SJCRH30 (cell line): ENCODE measurements around the gene UGGT1. TPM values are rescaled to one million over a fixed set of nuclear protein-coding genes. Genes with fewer than 3 reads are reported as not detected.
"Not testable (repeated sequence)": the region's sequence is repeated elsewhere in the genome, so short reads cannot be mapped to it uniquely, and the experiment has no call there.

ENCODE experiments used
- DNase-seq, 2 experiments: peaks; one replicate each; pipeline ENCODE4 v3.0.0-alpha.2; 2015 to 2020
- H3K27ac ChIP-seq: fragments of 250-450 bp; sonication (Bioruptor Pico); 2 replicates; pipeline ENCODE4 v1.5.1; 2020; ENCODE audit warnings: mild to moderate bottlenecking, moderate library complexity
- H3K27me3 ChIP-seq: fragments of 250-450 bp; sonication (Bioruptor Pico); 2 replicates; pipeline ENCODE4 v1.5.1; 2020; ENCODE audit warnings: mild to moderate bottlenecking, moderate library complexity
- H3K36me3 ChIP-seq: fragments of 250-450 bp; sonication (Bioruptor Pico); 2 replicates; pipeline ENCODE4 v1.5.1; 2020; ENCODE audit warnings: mild to moderate bottlenecking, moderate library complexity
- H3K4me1 ChIP-seq: fragments of 250-450 bp; sonication (Bioruptor Pico); 2 replicates; pipeline ENCODE4 v1.5.1; 2020; ENCODE audit warnings: mild to moderate bottlenecking, moderate library complexity
- H3K4me3 ChIP-seq: fragments of 250-450 bp; sonication (Bioruptor Pico); 2 replicates; pipeline ENCODE4 v1.5.1; 2020; ENCODE audit warnings: mild to moderate bottlenecking, moderate library complexity
- H3K9me3 ChIP-seq: fragments of 250-450 bp; sonication (Bioruptor Pico); replicated peaks from 2 replicates; pipeline ENCODE4 v1.5.1; 2020; ENCODE audit warnings: mild to moderate bottlenecking, moderate library complexity
- total RNA-seq: library from RNA; depleted of rRNA; stranded (reverse); fragments of >200 nt; shearing (Covaris generic); gene quantifications from 2 replicates; pipeline ENCODE4 v1.2.3, GENCODE V29; 2014

The UGGT1 gene
- total RNA-seq, 1 experiment from 2014 or later, result 51.1 TPM

DNA sequence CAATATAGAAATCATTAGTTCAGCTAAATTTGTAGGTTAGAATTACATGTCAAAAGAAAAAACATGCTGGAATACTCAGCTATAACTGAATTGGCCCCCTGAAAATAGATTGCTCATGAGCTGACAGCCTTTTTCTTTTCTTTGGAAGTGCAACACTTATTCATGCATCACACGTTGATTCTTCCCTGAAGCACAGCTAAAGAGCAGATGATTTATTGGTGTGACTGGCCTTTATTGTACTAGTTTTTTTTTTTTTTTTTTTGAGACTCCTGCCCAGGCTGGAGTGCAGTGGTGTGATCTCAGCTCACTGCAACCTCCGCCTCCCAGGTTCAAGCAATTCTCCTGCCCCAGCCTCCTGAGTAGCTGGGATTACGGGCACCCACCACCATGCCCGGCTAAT is 83.1 kb downstream of the UGGT1 start:
- H3K36me3 ChIP-seq, result peaks cover 72% of the 10 kb centered on the region
- H3K9me3 ChIP-seq, H3K27ac ChIP-seq, H3K4me3 ChIP-seq, H3K27me3 ChIP-seq, H3K4me1 ChIP-seq, DNase-seq: not testable (repeated sequence)

DNA sequence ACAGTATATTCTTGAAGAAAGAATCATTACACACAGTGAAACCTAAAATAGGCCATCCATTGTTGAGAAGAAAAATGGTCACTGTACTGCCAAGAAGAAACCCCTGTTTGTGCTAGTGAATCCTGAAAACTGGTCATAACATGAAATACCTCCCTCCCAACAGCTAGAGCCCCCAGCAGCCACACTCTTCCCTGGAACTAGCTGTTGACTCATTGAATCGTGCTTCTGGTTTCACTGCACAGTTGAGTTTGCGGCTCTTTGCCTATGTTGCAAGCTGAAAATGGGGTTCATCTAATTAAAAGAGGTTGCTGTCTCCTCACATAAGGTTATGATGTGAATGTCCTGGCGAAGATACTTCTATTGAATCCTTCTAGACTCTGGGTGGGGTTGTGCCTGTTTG is 86.3 kb downstream of the UGGT1 start:
- H3K9me3 ChIP-seq, result no peaks in the 10 kb centered on the region
- H3K4me1 ChIP-seq, result peaks cover 7% of the 10 kb centered on the region; the same call in 1 of the 2 replicates
- H3K27ac ChIP-seq, result no peak overlapping the region
- no peak overlapping the region for H3K4me3 ChIP-seq
- no peak for DNase-seq
- H3K27me3 ChIP-seq, result no peaks in the 10 kb centered on the region
- H3K36me3 ChIP-seq, result peaks cover 60% of the 10 kb centered on the region

DNA sequence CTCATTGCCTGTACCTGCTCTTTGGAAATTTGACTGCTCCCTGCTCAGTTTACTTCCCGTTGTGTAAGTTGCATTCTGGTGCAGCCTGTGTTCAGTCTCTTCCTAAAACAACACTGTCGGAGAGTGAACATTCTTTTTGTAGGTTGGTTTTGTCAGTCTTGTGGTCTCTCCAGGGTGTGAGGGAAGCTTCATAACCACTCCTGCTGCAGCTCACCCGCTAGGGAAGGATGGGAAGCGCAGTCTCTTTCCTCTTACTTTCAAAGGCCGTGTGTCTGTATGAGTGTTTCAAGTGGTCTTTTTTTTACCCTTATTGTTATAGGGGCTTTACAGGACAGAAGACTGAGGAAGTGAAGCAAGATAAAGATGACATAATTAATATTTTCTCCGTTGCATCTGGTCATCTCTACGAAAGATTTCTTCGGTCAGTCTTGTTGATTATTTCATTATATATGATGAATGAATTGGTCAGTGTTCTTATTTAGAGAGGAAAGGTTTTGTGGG is 87.2 kb downstream of the UGGT1 start:
- no peak for DNase-seq
- H3K36me3 ChIP-seq, result peaks cover 52% of the 10 kb centered on the region
- H3K4me1 ChIP-seq, result peaks cover 7% of the 10 kb centered on the region; the same call in 1 of the 2 replicates
- H3K27ac ChIP-seq, result no peak overlapping the region
- no peak overlapping the region for H3K4me3 ChIP-seq
- H3K9me3 ChIP-seq, result no peaks in the 10 kb centered on the region
- H3K27me3 ChIP-seq, result no peaks in the 10 kb centered on the region

DNA sequence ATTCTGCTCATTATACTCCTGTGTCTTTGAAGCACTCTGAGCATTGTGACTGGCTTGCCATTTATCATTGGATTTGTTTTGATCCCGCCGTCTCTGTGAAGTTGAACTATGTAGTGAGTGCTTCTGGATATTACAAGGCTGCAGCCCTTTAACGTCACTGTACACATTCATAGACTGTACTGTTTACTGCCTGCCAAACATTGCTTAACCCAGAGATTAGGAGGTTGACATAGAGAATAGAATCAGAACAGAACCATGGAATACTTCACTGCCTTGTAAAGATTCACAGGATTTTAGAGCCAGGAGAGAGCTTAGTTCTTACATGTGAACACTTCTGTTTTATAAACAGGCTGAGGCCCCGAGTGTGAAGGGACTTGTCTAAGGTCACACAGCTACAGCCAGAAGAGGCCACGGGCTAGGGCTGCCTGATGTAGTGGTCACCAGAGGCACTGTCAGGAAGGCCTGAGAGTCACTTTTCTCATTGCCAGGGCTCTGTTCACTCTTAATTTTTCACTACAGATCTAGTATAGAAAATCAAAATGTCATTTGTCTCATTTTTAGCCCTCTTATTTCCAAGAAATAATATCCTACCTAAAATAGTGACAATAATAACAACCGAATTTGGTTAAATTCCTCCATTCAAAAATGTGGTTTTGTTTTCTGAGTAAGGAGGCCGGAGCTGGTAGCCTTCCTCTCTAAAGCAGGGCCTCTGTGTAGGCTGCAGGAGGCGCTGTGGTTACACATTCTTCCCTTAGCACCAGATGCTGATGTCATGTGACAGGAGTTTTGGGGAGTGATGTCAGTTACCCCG is 87.9 kb downstream of the UGGT1 start:
- peak; percentile 62 to 80 for DNase-seq
- H3K4me3 ChIP-seq, result no peak overlapping the region
- H3K9me3 ChIP-seq, result no peaks in the 10 kb centered on the region
- H3K27ac ChIP-seq, result no peak overlapping the region
- H3K36me3 ChIP-seq, result peaks cover 48% of the 10 kb centered on the region
- H3K27me3 ChIP-seq, result no peaks in the 10 kb centered on the region
- H3K4me1 ChIP-seq, result peaks cover 7% of the 10 kb centered on the region; the same call in 1 of the 2 replicates

DNA sequence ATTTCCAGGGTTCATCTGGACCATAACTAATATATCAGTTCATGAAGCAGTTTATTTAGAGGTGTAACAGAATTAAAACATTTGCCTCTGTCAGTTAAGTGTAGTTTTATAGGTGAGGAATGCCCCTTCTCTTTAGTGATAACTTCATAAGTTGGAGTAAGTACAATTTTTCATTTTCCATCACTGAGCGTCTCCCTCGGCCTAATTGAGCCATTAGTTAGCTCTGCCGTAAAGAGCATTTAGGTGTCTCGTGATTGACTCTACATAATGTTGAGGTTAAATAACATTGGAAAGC is 88.4 kb downstream of the UGGT1 start:
- H3K27ac ChIP-seq, result no peak overlapping the region
- no peaks in the 10 kb centered on the region for H3K27me3 ChIP-seq
- H3K4me3 ChIP-seq, result no peak overlapping the region
- peaks cover 7% of the 10 kb centered on the region; the same call in 1 of the 2 replicates for H3K4me1 ChIP-seq
- peaks cover 49% of the 10 kb centered on the region for H3K36me3 ChIP-seq
- no peak for DNase-seq
- H3K9me3 ChIP-seq, result no peaks in the 10 kb centered on the region

DNA sequence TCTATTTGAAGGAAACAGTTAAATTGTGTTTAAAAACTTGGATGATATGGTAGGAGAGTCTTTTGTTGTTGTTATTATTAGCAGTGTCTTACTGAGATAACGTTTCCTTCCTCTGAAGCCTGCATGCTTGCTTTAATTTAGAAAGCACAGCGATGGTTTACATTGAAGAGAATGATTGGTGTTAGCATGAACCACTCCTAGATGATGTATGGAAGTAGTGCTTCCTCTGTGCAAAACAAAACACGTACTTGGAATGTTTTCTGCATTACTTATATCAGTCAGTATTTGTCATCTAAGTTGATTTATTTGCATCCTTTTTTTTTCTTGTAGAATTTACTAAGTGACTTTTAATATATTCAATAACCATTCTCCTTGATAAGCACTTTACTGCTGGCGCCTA is 89.0 kb downstream of the UGGT1 start:
- H3K36me3 ChIP-seq, result peaks cover 47% of the 10 kb centered on the region
- DNase-seq, result no peak

DNA sequence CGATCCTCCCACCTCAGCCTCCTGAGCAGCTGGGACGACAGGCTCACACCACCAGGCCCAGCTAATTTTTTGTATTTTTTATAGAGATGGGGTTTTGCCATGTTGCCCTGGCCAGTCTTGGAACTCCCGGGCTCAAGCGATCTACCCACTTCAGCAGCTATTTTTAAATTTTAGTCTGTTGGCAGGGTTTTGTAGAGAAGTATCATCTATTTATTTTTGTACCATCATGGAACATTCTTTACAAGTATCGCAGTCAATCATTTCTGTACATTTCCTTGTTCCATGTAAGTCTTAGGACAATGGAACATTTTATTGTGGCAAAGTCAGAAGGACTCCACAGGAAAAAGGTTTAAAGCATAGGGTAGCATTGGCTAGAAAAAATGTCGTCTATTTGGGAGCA is 94.6 kb downstream of the UGGT1 start:
- Histone ChIP-seq H3K36me3 (peaks cover 47% of the 10 kb centered on the region), H3K4me1 (no peaks in the 10 kb centered on the region; the same call in 1 of the 2 replicates), H3K27ac (no peak overlapping the region), H3K9me3 (no peaks in the 10 kb centered on the region), H3K27me3 (no peaks in the 10 kb centered on the region), H3K4me3 (no peak overlapping the region)
- DNase-seq, result no peak

More for the DNA sequence above, 89.0 kb downstream of the UGGT1 start:
- H3K4me1 ChIP-seq, result peaks cover 7% of the 10 kb centered on the region; the same call in 1 of the 2 replicates
- no peaks in the 10 kb centered on the region for H3K9me3 ChIP-seq
- no peaks in the 10 kb centered on the region for H3K27me3 ChIP-seq
- no peak overlapping the region for H3K27ac ChIP-seq
- no peak overlapping the region for H3K4me3 ChIP-seq

DNA sequence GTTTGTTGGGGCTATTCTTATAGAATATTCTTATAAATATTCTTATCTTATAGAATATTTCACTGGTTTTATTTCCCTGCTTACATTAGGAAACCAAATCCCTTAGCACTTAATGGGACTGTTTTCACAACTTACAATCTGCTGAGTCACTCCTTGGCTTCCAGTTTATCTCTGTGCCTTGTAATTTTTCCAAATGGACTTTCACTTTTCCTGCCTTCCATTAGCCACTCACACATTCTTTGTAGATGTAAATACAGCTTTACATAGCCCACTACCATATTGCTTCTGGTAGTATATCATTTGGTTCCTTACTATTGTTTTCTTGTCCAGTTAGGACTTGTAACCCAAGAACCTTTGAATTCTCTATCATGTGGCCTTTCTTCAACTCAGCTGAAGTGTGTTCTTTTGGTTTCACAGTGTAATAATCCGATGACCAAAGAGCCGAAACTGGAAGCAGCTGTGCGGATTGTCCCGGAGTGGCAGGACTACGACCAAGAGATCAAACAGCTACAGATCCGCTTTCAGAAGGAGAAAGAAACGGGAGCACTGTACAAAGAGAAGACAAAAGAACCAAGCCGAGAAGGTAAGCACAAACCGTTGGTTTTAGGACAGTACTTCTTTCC is 96.1 kb downstream of the UGGT1 start:
- Histone ChIP-seq H3K4me1 (no peaks in the 10 kb centered on the region; the same call in 1 of the 2 replicates), H3K36me3 (peaks cover 50% of the 10 kb centered on the region), H3K27ac (no peak overlapping the region; the same call in 1 of the 2 replicates), H3K9me3 (no peaks in the 10 kb centered on the region), H3K27me3 (no peaks in the 10 kb centered on the region), H3K4me3 (no peak overlapping the region)
- DNase-seq, result peak in 1 of 2 experiments; percentile 9

DNA sequence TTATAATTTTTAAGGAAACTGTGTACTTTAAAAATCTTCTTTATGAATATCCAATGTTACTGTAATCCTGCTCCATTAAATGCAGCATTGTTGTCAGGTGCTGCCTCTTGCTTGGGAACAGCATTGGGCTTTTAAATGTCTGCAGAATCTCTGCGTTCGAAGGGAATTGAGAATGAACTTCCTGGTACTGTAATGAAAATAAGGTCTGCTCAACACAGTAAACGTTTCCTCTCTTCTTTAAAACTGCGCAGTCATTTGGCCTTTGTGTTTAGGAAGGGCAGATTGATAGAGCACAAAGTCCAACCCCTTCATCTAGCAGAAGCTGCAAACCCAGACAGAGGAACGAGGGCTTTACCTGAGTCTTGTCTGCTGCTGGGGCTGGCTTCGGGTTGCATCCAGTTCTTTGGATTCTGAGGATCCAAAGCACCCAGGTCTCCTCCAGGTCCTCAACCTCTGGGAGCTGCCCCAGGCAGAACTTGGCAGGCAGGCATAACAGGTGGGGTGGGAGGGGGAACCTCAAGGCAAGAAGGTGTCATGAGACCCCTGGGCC is 104.5 kb downstream of the UGGT1 start:
- Histone ChIP-seq H3K27me3 (no peaks in the 10 kb centered on the region), H3K9me3 (no peaks in the 10 kb centered on the region), H3K36me3 (peaks cover 6% of the 10 kb centered on the region; the same call in 1 of the 2 replicates), H3K4me3 (no peak overlapping the region), H3K4me1 (peaks cover 8% of the 10 kb centered on the region), H3K27ac (no peak overlapping the region)
- no peak for DNase-seq

DNA sequence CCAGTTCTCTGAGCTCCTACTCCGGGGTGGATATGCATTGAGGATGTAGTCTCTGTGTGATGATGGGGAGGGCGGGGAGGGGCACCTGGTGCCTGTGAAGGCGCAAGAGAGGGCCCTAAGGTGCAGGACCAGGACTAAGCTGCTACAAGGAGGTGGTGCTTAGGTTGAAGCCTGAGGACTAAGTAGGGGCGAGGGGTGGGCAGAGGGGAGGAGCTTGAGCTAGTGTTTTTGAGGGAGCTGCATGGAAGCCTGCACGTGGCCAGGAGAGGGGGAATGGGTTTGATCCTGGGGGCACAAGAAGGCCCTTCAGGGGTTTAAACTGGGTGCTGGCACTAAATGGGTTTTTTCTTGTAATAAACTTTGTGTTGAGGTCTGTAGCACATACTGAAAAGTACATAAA is 105.0 kb downstream of the UGGT1 start:
- H3K4me1 ChIP-seq, result peaks cover 8% of the 10 kb centered on the region
- H3K36me3 ChIP-seq, result peaks cover 6% of the 10 kb centered on the region; the same call in 1 of the 2 replicates
- H3K9me3 ChIP-seq, result no peaks in the 10 kb centered on the region
- no peak for DNase-seq
- no peak overlapping the region for H3K27ac ChIP-seq
- H3K4me3 ChIP-seq, result no peak overlapping the region
- H3K27me3 ChIP-seq, result no peaks in the 10 kb centered on the region

DNA sequence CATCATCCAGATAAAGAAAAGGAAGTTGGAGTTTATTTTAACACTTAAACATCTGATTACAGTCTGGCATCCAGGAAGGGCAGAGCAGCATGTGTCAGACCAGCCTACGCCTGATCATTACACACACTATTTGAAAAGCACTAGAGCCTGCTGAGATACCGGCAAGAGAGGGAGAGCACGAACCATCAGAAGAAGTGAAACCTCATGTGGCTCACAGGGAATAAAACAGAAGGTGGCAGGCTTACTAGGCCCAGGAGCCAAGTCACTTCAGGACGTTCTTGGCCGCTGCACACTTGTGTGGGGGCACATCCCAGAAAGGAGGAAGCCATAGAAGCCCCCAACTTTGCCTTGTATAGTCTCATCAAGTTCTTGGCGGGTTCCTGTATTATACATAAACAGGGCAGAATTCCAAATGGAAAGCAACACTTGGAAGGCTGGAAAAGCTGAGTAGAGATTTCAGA is 105.5 kb downstream of the UGGT1 start:
- H3K36me3 ChIP-seq, result peaks cover 1% of the 10 kb centered on the region; the same call in 1 of the 2 replicates
- DNase-seq, result no peak
- no peaks in the 10 kb centered on the region for H3K9me3 ChIP-seq
- no peak overlapping the region for H3K4me3 ChIP-seq
- no peak overlapping the region for H3K27ac ChIP-seq
- peaks cover 8% of the 10 kb centered on the region for H3K4me1 ChIP-seq
- no peaks in the 10 kb centered on the region for H3K27me3 ChIP-seq

DNA sequence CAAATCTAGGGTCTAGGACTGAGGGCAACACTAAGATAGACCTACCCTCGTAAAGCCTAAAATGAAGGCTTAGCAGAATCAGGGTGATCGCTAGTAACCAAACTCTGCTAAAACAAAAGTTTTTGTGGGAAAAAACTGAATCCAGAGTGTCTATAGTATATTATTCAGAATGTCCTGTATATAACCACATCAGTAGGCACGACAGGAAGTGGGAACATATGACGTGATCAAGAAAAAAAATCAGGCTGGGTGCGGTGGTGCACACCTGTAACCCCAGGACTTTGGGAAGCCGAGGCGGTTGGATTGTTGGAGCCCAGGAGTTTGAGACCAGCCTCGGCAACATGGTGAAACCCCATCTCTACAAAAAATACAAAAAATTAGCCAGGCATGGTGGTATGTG is 106.1 kb downstream of the UGGT1 start:
- Histone ChIP-seq H3K36me3 (no peaks in the 10 kb centered on the region; the same call in 1 of the 2 replicates), H3K27me3 (no peaks in the 10 kb centered on the region), H3K4me3 (no peak overlapping the region), H3K27ac (no peak overlapping the region), H3K9me3 (no peaks in the 10 kb centered on the region), H3K4me1 (peaks cover 8% of the 10 kb centered on the region)
- no peak for DNase-seq

DNA sequence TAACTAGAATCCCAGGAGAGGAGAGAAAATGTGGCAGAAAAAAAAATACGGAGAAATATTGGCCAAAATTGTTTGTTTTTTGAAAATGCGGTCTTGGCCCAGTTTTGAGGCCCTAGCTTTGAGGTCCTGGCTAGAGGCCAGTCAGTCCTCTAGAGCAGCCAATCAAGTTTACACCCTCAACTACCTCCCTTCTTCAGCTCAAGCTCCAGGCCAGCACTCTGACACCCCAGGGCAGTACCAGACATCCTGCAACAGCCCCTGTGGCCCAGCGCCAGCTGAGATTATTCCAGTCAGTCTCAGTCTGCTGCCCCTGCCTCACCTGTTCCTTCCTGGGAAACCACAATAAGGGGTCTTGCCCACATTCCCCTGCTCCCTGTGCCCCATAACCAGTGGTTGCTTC is 107.7 kb downstream of the UGGT1 start:
- Histone ChIP-seq H3K36me3 (no peaks in the 10 kb centered on the region), H3K27ac (peak overlapping the region; percentile 16), H3K9me3 (no peaks in the 10 kb centered on the region)

DNA sequence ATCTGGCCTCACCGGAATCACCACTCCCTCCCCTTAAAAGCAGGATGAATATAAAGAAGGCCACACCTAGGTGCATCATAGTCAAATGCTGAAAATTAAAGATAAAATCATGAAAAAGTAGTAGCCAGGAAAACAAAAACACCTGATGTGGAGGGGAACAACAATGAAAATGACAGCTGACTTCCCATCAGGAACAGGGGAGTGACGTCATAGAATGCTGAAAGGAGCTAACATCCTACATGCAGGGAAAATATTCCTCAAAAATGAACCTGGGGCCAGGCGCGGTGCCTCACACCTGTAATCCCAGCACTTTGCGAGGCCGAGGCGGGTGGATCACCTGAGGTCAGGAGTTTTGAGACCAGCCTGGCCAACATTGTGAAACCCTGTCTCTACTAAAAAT is 108.1 kb downstream of the UGGT1 start:
- H3K36me3 ChIP-seq, result no peaks in the 10 kb centered on the region
- no peaks in the 10 kb centered on the region for H3K9me3 ChIP-seq
- H3K4me3 ChIP-seq, result no peak overlapping the region
- no peak for DNase-seq
- peaks cover 8% of the 10 kb centered on the region for H3K4me1 ChIP-seq
- H3K27me3 ChIP-seq, result no peaks in the 10 kb centered on the region
- H3K27ac ChIP-seq, result peak overlapping the region; percentile 16

More for the DNA sequence above, 107.7 kb downstream of the UGGT1 start:
- no peaks in the 10 kb centered on the region for H3K27me3 ChIP-seq
- H3K4me3 ChIP-seq, result no peak overlapping the region
- peaks cover 8% of the 10 kb centered on the region for H3K4me1 ChIP-seq
- DNase-seq, result peak; percentile 90 to 92

DNA sequence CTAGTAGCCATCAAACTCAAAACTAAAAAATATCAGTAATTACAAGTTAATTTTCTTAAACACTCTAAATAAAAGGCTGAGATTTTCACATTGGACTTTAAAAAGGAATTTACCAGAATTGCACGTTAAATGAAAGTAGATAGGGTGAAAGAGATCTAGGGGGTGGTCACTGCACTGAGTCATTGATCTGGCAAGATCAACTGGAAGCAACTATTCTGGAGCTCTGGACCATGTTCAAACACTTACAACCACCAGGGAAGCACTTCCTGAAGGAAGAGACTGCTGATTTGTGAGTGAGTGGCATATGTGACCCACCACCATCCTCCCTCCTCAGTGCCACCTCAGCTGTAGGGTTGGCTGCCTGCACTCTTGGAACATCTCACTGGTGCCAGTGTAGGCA is 111.8 kb downstream of the UGGT1 start:
- no peak for DNase-seq
- H3K36me3 ChIP-seq, result no peaks in the 10 kb centered on the region
- H3K27ac ChIP-seq, result no peak overlapping the region

More for the DNA sequence above, 111.8 kb downstream of the UGGT1 start:
- H3K4me3 ChIP-seq, result no peak overlapping the region
- no peaks in the 10 kb centered on the region for H3K27me3 ChIP-seq
- H3K9me3 ChIP-seq, result no peaks in the 10 kb centered on the region
- H3K4me1 ChIP-seq, result peaks cover 8% of the 10 kb centered on the region
